Mucosa of gallbladder (tissue), 1 donor: ENCODE results near the gene CREBL2. TPM values are rescaled to one million over a fixed set of nuclear protein-coding genes. Genes with fewer than 3 reads are reported as not detected.
"Not testable (repeated sequence)": the region's sequence is repeated elsewhere in the genome, so short reads cannot be mapped to it uniquely, and the experiment has no call there.

Experiments
- DNase-seq: peaks from one replicate; pipeline ENCODE4 v3.0.0-alpha.2; 2020; ENCODE audit warnings: low spot score
- total RNA-seq: library from RNA; stranded (reverse); gene quantifications from one replicate; pipeline ENCODE4 v1.2.1, GENCODE V29; 2021
- donor health status: DM: no; HTN: no; CAD: no.

CREBL2 gene
- total RNA-seq, 1 donor from 2014 or later = 36.9 TPM

DNA sequence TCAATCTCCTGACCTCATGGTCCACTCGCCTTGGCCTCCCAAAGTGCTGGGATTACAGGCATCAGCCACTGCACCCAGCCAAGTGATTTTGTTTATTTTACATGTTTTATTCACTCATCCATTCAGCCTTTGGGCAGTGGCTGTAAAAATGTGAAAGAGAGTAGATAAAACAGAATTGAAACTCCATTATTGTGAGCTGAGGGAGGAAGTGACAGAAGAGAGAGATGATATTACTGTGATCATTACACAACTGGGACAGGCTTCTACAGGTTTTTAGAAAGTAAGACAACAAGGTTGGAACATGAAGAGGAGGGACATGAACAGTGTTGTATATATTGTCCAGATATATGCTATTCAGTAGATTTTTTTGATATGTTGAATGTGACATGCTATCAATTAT is 25.0 kb downstream of the CREBL2 start:
- no peak for DNase-seq

DNA sequence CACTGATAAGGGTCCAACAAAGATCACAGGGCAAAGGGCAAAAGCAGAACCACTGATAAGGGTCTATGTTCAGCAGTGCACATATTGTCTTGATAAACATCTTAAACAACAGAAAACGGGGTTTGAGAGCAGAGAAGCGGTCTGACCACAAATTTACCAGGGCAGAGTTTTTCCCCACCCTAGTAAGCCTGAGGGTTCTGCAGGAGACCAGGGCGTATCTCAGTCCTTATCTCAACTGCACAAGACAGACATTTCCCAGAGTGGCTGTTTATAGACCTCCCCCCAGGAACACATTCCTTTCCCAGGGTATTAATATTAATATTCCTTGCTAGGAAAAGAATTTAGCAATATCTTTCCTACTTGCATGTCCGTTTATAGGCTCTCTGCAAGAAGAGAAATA is 28.3 kb downstream of the CREBL2 start:
- not testable (repeated sequence) for DNase-seq

DNA sequence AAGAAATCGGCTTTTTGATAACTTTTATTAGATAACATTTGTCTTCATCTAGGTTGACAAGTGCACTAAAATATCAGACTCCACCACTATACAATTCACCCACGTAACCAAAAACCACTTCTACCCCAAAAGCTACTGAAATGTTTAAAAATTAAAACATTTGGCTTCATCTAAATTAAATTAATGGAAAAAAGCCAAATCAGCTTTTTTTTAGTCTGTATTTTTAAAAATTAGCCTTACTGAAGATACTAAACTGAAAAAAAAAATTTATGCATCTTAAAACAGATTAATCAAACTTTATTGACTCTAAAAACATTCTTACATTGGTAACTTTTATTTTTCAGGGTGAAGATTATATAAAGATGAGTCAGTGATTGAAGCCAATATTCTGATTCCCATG is 30.0 kb downstream of the CREBL2 start:
- no peak for DNase-seq

DNA sequence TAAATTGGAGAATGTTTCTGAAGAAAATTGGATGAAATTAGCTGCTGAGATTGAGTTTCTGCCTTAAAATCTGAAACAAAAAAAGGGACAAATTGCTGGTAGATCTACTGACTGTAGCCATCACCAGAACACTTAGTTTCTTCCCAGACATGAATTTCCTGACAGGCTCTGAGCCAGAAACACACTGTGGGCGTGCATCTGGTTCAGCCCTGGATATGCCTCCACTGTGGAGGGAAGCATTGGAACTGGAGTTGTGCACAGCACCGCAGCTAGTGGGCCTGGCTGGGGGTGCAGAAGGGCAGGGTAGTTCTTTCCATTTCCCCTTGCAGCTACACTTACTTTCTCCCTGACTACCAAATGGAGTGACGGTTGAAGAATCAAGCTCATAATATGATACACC is 31.2 kb downstream of the CREBL2 start:
- DNase-seq = no peak

GRCh38 chr12:12645485-12645884 is 33.8 kb downstream of the CREBL2 start:
- DNase-seq = peak; percentile 20

- not testable (repeated sequence) for DNase-seq
Measured at GRCh38 chr12:12645968-12646367, 34.3 kb downstream of the CREBL2 start.

DNA sequence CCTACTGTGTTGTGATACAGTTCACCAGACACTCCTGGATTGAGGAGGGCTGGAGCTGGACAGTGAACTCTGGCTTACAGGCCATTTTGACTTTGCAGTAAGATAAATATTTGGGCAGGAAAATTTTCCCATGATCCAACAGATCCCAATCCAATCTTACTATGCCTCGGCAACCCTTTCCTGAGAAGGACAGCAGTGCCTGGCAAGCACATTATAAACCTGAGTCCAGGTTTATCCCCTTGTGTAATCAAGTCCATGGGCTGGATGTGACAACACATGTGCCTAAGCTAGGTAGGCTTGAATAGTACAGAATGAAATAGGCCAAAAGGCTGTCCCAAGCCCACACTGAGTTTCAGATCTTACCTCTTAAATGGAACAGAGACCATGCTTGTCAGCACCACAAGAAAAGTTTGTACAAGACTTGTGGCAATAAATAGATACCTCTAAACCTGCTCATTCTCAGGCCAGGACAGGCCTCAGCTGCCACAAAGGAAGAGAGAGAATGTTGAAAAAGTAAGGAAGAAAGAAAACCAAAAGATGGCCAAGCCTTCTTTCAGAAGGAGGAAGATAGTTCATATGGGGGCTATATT is 34.9 kb downstream of the CREBL2 start:
- no peak for DNase-seq

GRCh38 chr12:12648284-12648683 is 36.6 kb downstream of the CREBL2 start:
- DNase-seq = no peak

GRCh38 chr12:12648951-12649650 is 37.4 kb downstream of the CREBL2 start:
- DNase-seq = no peak

- no peak for DNase-seq
Measured at GRCh38 chr12:12651752-12652151, 40.1 kb downstream of the CREBL2 start.

DNA sequence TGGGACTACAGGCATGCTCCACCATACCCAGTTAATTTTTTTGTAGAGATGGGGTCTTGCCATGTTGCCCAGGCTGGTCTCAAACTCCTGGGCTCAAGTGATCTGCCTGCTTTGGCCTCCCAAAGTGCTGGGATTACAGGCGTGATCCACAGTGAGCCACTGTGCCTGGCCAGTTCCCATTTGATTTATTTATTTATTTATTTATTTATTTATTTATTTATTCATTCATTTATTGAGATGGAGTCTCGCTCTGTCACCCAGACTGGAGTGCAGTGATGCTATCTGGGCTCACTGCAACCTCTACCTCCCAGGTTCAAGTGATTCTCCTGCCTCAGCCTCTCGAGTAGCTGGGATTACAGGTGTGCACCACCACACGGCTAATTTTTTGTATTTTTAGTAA is 41.0 kb downstream of the CREBL2 start:
- DNase-seq = not testable (repeated sequence)

DNA sequence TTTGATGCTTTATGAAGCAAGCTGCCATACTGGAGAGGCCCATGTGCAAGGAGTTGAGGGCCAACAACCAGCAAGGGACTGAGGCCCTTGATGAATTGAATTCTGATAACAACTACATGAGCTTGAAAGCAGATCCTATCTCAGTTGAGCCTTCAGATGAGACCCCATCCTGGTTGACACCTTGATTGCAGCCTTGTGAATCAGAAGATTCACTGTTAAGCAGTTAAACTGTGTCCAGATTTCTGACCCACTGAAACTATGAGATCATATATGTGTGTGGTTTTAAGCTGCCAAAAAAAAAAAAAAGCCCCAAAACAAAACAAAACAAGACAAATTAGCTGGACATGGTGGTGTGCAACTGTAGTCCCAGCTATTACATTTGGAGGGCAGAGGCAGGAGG is 42.2 kb downstream of the CREBL2 start:
- DNase-seq = no peak

- DNase-seq = no peak
Measured at GRCh38 chr12:12654691-12655460, 43.2 kb downstream of the CREBL2 start.

DNA sequence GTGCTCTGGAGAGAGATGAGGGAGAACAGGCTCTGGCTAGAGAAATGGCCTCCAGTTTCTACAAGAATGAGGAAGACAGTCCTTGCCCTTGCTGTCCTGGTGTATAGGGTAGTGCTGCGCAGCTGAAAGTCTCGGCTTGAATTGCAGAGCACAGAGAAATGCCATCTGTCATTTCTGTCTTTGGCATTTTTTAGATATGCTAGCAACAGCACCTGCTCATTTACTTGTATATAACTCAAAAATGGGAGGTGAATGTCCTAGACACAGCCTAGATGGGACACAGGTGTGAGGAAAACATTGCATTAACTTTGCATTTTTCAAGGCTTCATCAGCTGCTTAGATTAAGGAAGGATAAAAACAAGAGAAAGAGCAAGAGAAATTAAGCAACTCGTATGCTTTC is 48.5 kb downstream of the CREBL2 start:
- no peak for DNase-seq

DNA sequence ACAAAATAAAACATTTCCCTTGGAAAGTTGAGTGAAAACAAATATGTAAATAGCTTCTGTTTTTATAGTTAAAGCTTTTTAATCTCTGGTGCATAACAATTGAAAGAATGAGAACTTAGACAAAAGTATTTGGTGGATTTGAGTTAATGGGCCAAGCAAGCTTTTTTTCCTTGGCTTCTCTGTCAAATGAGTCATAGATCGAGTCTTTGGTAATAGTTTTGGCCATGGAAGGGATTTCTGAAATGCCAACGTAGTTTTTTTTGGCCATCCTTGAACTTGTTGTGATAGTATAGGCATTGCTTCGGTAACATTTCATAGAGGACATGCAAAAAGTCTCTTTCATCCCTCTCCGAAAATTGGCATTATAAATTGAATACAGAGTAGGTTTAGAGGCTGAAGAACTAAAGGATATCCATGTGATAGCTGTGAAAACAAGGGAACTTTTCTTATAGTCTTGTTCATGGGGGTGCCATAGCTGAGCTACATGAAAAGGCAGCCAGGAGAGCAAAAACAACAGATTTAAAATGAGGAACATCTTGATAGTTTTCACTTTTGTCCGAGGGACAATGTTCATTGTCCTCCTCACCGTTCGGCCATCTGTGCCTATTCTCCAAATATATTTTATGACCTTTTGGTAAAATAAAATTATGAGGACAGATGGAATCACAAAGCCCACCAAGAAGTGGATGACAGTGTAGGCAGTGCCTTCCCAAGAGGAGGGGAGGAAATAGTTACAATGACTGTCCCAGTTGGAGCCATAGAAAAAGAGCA is 49.6 kb downstream of the CREBL2 start:
- DNase-seq = no peak

DNA sequence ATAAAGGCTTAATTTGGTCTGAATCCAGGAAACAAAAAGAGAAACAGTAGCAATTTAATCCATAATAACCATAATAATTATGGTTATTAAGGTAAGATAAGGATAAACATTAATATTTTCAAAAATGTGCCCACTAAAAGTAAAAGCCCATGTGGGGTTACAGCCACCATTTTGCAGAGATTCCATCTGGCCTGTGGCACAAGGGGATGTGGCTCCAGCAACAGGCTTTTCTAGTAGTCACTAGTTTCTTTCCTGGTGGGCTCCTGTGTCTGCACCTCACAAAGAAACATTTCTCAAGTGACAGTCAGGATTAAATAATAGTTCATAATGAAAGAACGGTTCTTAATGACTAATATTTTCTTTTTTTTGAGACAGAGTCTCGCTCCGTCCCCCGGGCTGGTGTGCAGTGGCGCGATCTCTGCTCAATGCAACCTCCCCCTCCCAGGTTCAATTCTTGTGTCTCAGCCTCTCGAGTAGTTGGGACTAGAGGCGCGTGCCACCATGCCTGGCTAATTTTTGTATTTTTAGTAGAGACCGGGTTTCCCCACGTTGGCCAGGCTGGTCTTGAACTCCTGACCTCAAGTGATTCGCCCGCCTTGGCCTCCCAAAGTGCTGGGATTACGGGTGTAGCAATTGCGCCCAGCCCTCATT is 52.1 kb downstream of the CREBL2 start:
- DNase-seq = no peak

DNA sequence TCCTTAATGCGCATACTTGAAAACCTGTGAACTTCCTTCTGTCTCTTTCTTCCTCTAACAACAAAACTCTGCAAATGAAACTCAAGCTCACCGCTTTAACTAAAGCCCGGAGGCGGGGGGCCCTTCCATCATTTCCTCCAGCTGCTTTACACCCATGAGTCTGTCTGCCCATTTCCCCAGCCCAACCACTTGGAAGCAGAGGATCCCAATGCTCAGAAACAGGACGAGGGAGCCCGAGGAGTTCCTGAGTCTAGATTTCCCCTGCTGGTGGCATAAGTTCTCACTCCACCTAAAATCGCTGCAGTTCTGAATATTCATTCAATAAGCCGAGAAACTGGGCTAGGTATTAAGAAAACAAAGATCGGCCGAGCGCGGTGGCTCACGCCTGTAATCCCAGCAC is 53.5 kb downstream of the CREBL2 start:
- no peak for DNase-seq

- no peak for DNase-seq
Measured at GRCh38 chr12:12668005-12668404, 56.3 kb downstream of the CREBL2 start.

- DNase-seq = no peak
Measured at GRCh38 chr12:12669020-12669419, 57.3 kb downstream of the CREBL2 start.

DNA sequence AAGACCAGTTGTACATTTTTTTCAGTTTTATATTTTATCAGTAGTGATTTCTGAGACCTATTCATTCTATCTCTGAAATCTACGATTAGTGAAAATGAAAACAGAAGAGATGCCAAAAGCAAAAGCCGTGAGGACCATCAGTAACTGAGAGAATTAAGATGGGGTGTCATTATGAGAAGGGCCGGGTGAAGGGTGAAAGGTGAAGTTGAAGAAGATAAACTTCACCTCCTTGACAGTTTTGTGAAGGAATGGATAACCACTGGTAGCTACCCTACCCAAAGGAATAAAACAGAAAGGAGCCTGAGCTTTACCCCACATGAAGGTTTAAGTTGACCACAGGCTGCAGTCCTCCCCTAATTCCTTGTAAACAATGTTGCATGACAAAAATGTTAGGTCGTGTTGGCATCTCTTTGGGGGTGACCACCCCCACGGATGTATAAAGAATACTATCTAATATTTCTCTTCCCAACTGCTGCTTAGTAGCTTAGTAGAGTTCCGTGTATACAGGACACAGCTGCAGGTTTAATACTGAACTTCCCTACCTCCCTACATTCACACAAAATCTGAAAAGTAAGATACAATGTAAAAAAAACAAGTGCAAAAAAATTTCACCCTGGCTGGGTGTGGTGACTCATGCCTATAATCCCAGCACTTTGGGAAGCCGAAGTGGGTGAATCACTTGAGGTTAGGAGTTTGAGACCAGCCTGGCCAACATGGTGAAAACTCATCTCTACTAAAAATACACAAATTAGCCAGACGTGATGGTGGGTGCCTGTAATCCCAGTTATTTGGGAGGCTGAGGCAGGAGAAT is 60.4 kb downstream of the CREBL2 start:
- no peak for DNase-seq

GRCh38 chr12:12673296-12673695 is 61.6 kb downstream of the CREBL2 start:
- no peak for DNase-seq
